Large intestine (tissue), 3 donors: ENCODE data around the gene HDAC9. TPM values are rescaled to one million over a fixed set of nuclear protein-coding genes. Genes with fewer than 3 reads are reported as not detected.

ENCODE experiments used
- DNase-seq, 2 donors: peaks; one replicate each; pipeline versions ENCODE4 v3.0.0 to v3.0.0-alpha.2; 2013
- H3K27ac ChIP-seq: one replicate; pipeline ENCODE4 v1.5.1; 2013; ENCODE audit warnings: low read length
- H3K27me3 ChIP-seq: 2 replicates; pipeline ENCODE4 v1.6.1; 2013; ENCODE audit warnings: low read length; ENCODE audit not compliant: control insufficient read depth, insufficient read depth
- H3K36me3 ChIP-seq: 2 replicates; pipeline ENCODE4 v1.6.1; 2013; ENCODE audit warnings: low read length; ENCODE audit not compliant: control insufficient read depth, insufficient read depth
- H3K4me1 ChIP-seq: one replicate; pipeline ENCODE4 v1.6.1; 2013; ENCODE audit warnings: low read length; ENCODE audit not compliant: control insufficient read depth, insufficient read depth
- H3K4me3 ChIP-seq: one replicate; pipeline ENCODE4 v1.5.1; 2013; ENCODE audit warnings: low read length
- H3K9me3 ChIP-seq: one replicate; pipeline ENCODE4 v1.6.1; 2013; ENCODE audit warnings: mild to moderate bottlenecking, low read depth, low read length, moderate library complexity; ENCODE audit not compliant: control insufficient read depth
- WGBS: methylation state at CpG from one replicate; pipeline ENCODE4 v1.1.5; 2013; ENCODE audit warnings: low lambda C conversion rate; ENCODE audit not compliant: insufficient coverage; 5-methylcytosine and 5-hydroxymethylcytosine counted together
- polyA plus RNA-seq: library from polyadenylated mRNA; unstranded; fragments of 120-200 nt; gene quantifications from one replicate; pipeline ENCODE4 v1.2.1, GENCODE V29; 2013

Gene HDAC9
- polyA plus RNA-seq, 1 donor, result 6.2 TPM

- WGBS, result 96% methylated on average over 4 of the region's 6 CpGs
- Histone ChIP-seq H3K9me3 (no peaks in the 10 kb centered on the region), H3K4me3 (no peak overlapping the region), H3K36me3 (no peaks in the 10 kb centered on the region), H3K27me3 (no peaks in the 10 kb centered on the region), H3K27ac (no peak overlapping the region), H3K4me1 (no peaks in the 10 kb centered on the region)
- DNase-seq, result no peak
Observed at GRCh38 chr7:18756378-18757050, 261.0 kb downstream of the HDAC9 start.

GRCh38 chr7:18760046-18760445 is 264.5 kb downstream of the HDAC9 start:
- no peaks in the 10 kb centered on the region for H3K9me3 ChIP-seq
- no peak for DNase-seq
- H3K36me3 ChIP-seq, result no peaks in the 10 kb centered on the region
- no peak overlapping the region for H3K27ac ChIP-seq
- no peaks in the 10 kb centered on the region for H3K27me3 ChIP-seq
- no peaks in the 10 kb centered on the region for H3K4me1 ChIP-seq
- 64% methylated on average over 3 of the region's 5 CpGs for WGBS
- no peak overlapping the region for H3K4me3 ChIP-seq

- no peaks in the 10 kb centered on the region for H3K4me1 ChIP-seq
- no peak overlapping the region for H3K27ac ChIP-seq
- H3K27me3 ChIP-seq, result no peaks in the 10 kb centered on the region
- no peaks in the 10 kb centered on the region for H3K36me3 ChIP-seq
- H3K4me3 ChIP-seq, result no peak overlapping the region
- no peak for DNase-seq
- no peaks in the 10 kb centered on the region for H3K9me3 ChIP-seq
- 100% methylated on average over 1 of the region's 7 CpGs for WGBS
Observed at GRCh38 chr7:18760631-18761445, 265.3 kb downstream of the HDAC9 start.

- Histone ChIP-seq H3K36me3 (no peaks in the 10 kb centered on the region), H3K27me3 (no peaks in the 10 kb centered on the region), H3K4me1 (no peaks in the 10 kb centered on the region), H3K27ac (no peak overlapping the region), H3K4me3 (no peak overlapping the region), H3K9me3 (no peaks in the 10 kb centered on the region)
- DNase-seq, result no peak
- WGBS, result no CpG with 5 or more reads among the region's 3 CpGs
Observed at GRCh38 chr7:18762189-18762588, 266.6 kb downstream of the HDAC9 start.

- Histone ChIP-seq H3K27ac (no peak overlapping the region), H3K9me3 (no peaks in the 10 kb centered on the region), H3K4me3 (no peak overlapping the region), H3K4me1 (no peaks in the 10 kb centered on the region), H3K27me3 (no peaks in the 10 kb centered on the region), H3K36me3 (no peaks in the 10 kb centered on the region)
- no CpG with 5 or more reads among the region's 2 CpGs for WGBS
- DNase-seq, result no peak
Observed at GRCh38 chr7:18768256-18768655, 272.7 kb downstream of the HDAC9 start.

GRCh38 chr7:18770154-18770811 is 274.7 kb downstream of the HDAC9 start:
- H3K9me3 ChIP-seq, result no peaks in the 10 kb centered on the region
- H3K27me3 ChIP-seq, result no peaks in the 10 kb centered on the region
- no peak overlapping the region for H3K4me3 ChIP-seq
- H3K27ac ChIP-seq, result no peak overlapping the region
- H3K4me1 ChIP-seq, result no peaks in the 10 kb centered on the region
- no CpG with 5 or more reads among the region's 7 CpGs for WGBS
- no peak for DNase-seq
- H3K36me3 ChIP-seq, result no peaks in the 10 kb centered on the region

- Histone ChIP-seq H3K4me1 (no peaks in the 10 kb centered on the region), H3K4me3 (no peak overlapping the region), H3K36me3 (no peaks in the 10 kb centered on the region), H3K9me3 (no peaks in the 10 kb centered on the region), H3K27ac (no peak overlapping the region), H3K27me3 (no peaks in the 10 kb centered on the region)
- WGBS, result 40% methylated on average over 2 of the region's 3 CpGs
- DNase-seq, result no peak
Observed at GRCh38 chr7:18770822-18771221, 275.3 kb downstream of the HDAC9 start.

- no CpG with 5 or more reads among the region's 2 CpGs for WGBS
- no peak overlapping the region for H3K27ac ChIP-seq
- H3K36me3 ChIP-seq, result no peaks in the 10 kb centered on the region
- no peak for DNase-seq
- H3K9me3 ChIP-seq, result no peaks in the 10 kb centered on the region
- H3K4me1 ChIP-seq, result no peaks in the 10 kb centered on the region
- no peaks in the 10 kb centered on the region for H3K27me3 ChIP-seq
- H3K4me3 ChIP-seq, result no peak overlapping the region
Observed at GRCh38 chr7:18771834-18772566, 276.5 kb downstream of the HDAC9 start.

GRCh38 chr7:18772567-18772965 is 277.0 kb downstream of the HDAC9 start:
- 100% methylated on average over 1 of the region's 1 CpG for WGBS
- Histone ChIP-seq H3K4me1 (no peaks in the 10 kb centered on the region), H3K27ac (no peak overlapping the region), H3K27me3 (no peaks in the 10 kb centered on the region), H3K9me3 (no peaks in the 10 kb centered on the region), H3K4me3 (no peak overlapping the region), H3K36me3 (no peaks in the 10 kb centered on the region)
- DNase-seq, result no peak

GRCh38 chr7:18777314-18777713 is 281.8 kb downstream of the HDAC9 start:
- H3K4me1 ChIP-seq, result no peaks in the 10 kb centered on the region
- no peak for DNase-seq
- no peak overlapping the region for H3K4me3 ChIP-seq
- no peaks in the 10 kb centered on the region for H3K9me3 ChIP-seq
- no peaks in the 10 kb centered on the region for H3K27me3 ChIP-seq
- WGBS, result no CpG with 5 or more reads among the region's 2 CpGs
- no peak overlapping the region for H3K27ac ChIP-seq
- no peaks in the 10 kb centered on the region for H3K36me3 ChIP-seq
